Measurements from ENCODE around the gene CA11. TPM values are rescaled to one million over a fixed set of nuclear protein-coding genes. Genes with fewer than 3 reads are reported as not detected.

The CA11 gene
- total RNA-seq, 1 experiment from 2014 or later = not detected

DNA sequence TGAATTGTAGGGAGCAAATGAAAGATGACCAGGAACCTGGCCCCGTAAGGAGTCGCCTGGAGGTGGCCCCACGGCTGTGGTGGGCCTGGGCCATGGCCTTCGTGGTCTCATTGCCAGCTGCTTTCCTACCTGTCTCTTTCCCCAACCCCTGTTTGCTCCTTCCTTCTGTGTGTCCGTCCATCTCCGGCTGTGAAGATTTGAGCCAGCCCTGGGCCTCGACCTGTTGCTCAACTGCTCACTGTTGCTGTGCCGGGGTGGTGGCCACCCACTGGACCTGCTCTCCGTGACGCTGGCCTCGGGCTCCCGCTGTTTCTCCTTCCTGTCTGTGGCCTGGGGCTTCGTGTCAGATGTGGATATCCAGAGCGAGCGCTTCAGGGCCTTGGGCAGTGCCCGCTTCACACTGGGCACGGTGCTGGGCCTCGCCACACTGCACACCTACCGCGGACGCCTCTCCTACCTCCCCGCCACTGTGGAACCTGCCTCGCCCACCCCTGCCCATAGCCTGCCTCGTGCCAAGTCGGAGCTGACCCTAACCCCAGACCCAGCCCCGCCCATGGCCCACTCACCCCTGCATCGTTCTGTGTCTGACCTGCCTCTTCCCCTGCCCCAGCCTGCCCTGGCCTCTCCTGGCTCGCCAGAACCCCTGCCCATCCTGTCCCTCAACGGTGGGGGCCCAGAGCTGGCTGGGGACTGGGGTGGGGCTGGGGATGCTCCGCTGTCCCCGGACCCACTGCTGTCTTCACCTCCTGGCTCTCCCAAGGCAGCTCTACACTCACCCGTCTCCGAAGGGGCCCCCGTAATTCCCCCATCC is 17.3 kb downstream of the CA11 start:
- Histone ChIP-seq H4K20me1 (ENCODE audit: insufficient read depth, low read depth, low read length) (peaks cover 13% of the 10 kb centered on the region), H3K9me2 (replicated peaks; ENCODE audit: insufficient read depth, low read length) (no peaks in the 10 kb centered on the region), H3K36me3 (ENCODE audit: insufficient read depth, low read length) (peaks cover 14% of the 10 kb centered on the region), H3K27me3 (ENCODE audit: low read length) (no peaks in the 10 kb centered on the region), H3K4me3 (ENCODE audit: low read length) (no peak overlapping the region), H3K4me1 (ENCODE audit: low read length) (peaks cover 18% of the 10 kb centered on the region), H3K4me2 (ENCODE audit: low read depth, low read length, poor library complexity, severe bottlenecking) (no peak overlapping the region), H2AFZ (ENCODE audit: low read length) (no peak overlapping the region), H3K9me3 (ENCODE audit: low read length) (no peaks in the 10 kb centered on the region), H3K79me2 (ENCODE audit: low read length) (peaks cover 19% of the 10 kb centered on the region), H3K27ac (ENCODE audit: low read length) (no peak overlapping the region), H3K9ac (ENCODE audit: low read length) (no peak overlapping the region)
- DNase-seq = no peak

DNA sequence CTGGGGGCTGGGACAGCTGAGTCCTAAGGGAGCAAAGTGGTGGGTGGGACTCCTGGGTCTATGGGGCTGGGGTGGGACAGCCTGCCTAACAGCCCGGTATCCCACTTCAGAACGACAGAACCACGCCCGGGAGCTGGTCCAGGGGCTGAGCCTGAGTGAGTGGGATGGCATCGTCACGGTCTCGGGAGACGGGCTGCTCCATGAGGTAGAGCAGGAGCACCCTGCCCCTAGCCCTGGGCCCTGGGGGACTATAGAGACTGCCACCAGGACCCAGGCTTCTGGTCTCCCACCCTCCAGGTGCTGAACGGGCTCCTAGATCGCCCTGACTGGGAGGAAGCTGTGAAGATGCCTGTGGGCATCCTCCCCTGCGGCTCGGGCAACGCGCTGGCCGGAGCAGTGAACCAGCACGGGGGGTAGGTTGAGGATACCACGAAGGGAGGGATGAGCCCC is 18.1 kb downstream of the CA11 start:
- no peak overlapping the region for H3K9ac ChIP-seq (ENCODE audit: low read length)

DNA sequence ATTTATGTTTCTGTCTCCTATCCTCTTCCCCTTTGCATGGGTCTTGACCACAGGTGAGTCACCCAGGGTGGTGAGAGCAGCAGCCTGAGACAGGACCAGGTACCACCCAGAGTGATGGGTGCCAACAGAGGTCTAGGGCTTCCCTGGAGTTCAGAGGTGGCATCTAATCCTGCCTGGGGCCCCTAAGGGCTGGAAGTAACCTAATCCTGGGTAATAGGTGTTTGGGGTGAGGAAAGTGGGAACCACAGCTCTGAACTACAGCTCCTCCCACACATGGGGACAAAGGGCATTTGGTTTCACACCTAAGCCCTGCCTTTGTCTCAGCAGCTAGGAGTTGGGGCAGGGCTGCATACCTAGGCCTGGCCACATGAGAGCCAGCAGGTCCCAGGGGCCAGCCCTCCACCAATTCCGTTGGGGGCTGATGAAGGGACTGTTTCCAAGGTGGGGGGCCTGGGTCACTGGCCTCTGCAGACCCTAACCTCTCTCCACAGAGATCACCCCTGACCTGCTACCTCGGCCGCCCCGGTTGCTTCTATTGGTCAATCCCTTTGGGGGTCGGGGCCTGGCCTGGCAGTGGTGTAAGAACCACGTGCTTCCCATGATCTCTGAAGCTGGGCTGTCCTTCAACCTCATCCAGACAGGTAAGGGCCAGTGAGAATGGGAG is 18.7 kb downstream of the CA11 start:
- Histone ChIP-seq H3K9me3 (ENCODE audit: low read length) (no peaks in the 10 kb centered on the region), H3K4me2 (ENCODE audit: low read depth, low read length, poor library complexity, severe bottlenecking) (no peak overlapping the region), H3K9ac (ENCODE audit: low read length) (no peak overlapping the region), H2AFZ (ENCODE audit: low read length) (no peak overlapping the region), H3K27me3 (ENCODE audit: low read length) (no peaks in the 10 kb centered on the region), H3K36me3 (ENCODE audit: insufficient read depth, low read length) (peaks cover 14% of the 10 kb centered on the region), H3K9me2 (replicated peaks; ENCODE audit: insufficient read depth, low read length) (no peaks in the 10 kb centered on the region), H3K4me3 (ENCODE audit: low read length) (no peak overlapping the region), H4K20me1 (ENCODE audit: insufficient read depth, low read depth, low read length) (peaks cover 13% of the 10 kb centered on the region), H3K4me1 (ENCODE audit: low read length) (peaks cover 21% of the 10 kb centered on the region), H3K79me2 (ENCODE audit: low read length) (peaks cover 19% of the 10 kb centered on the region), H3K27ac (ENCODE audit: low read length) (no peak overlapping the region)
- no peak for DNase-seq

More for the DNA sequence above, 18.1 kb downstream of the CA11 start:
- Histone ChIP-seq H3K79me2 (ENCODE audit: low read length) (peaks cover 19% of the 10 kb centered on the region), H3K9me2 (replicated peaks; ENCODE audit: insufficient read depth, low read length) (no peaks in the 10 kb centered on the region), H3K4me3 (ENCODE audit: low read length) (no peak overlapping the region), H3K27ac (ENCODE audit: low read length) (no peak overlapping the region), H3K4me1 (ENCODE audit: low read length) (peaks cover 19% of the 10 kb centered on the region), H3K36me3 (ENCODE audit: insufficient read depth, low read length) (peaks cover 14% of the 10 kb centered on the region), H4K20me1 (ENCODE audit: insufficient read depth, low read depth, low read length) (peaks cover 13% of the 10 kb centered on the region), H3K27me3 (ENCODE audit: low read length) (no peaks in the 10 kb centered on the region), H3K9me3 (ENCODE audit: low read length) (no peaks in the 10 kb centered on the region), H2AFZ (ENCODE audit: low read length) (no peak overlapping the region), H3K4me2 (ENCODE audit: low read depth, low read length, poor library complexity, severe bottlenecking) (no peak overlapping the region)
- no peak for DNase-seq

DNA sequence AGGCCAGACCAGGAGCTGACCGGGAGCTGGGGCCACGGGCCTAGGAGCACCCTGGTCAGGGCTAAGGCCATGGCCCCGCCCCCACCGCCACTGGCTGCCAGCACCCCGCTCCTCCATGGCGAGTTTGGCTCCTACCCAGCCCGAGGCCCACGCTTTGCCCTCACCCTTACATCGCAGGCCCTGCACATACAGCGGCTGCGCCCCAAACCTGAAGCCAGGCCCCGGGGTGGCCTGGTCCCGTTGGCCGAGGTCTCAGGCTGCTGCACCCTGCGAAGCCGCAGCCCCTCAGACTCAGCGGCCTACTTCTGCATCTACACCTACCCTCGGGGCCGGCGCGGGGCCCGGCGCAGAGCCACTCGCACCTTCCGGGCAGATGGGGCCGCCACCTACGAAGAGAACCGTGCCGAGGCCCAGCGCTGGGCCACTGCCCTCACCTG is 20.1 kb downstream of the CA11 start:
- no peaks in the 10 kb centered on the region for H3K9me2 ChIP-seq (replicated peaks; ENCODE audit: insufficient read depth, low read length)
- no peaks in the 10 kb centered on the region for H3K9me3 ChIP-seq (ENCODE audit: low read length)
- H3K4me2 ChIP-seq (ENCODE audit: low read depth, low read length, poor library complexity, severe bottlenecking) = no peak overlapping the region
- H3K4me1 ChIP-seq (ENCODE audit: low read length) = peaks cover 28% of the 10 kb centered on the region
- no peak overlapping the region for H3K4me3 ChIP-seq (ENCODE audit: low read length)
- no peak overlapping the region for H2AFZ ChIP-seq (ENCODE audit: low read length)
- H3K9ac ChIP-seq (ENCODE audit: low read length) = no peak overlapping the region
- H3K27ac ChIP-seq (ENCODE audit: low read length) = no peak overlapping the region
- no peak for DNase-seq
- peaks cover 14% of the 10 kb centered on the region for H3K36me3 ChIP-seq (ENCODE audit: insufficient read depth, low read length)
- H3K27me3 ChIP-seq (ENCODE audit: low read length) = no peaks in the 10 kb centered on the region
- peaks cover 19% of the 10 kb centered on the region for H3K79me2 ChIP-seq (ENCODE audit: low read length)
- H4K20me1 ChIP-seq (ENCODE audit: insufficient read depth, low read depth, low read length) = peaks cover 13% of the 10 kb centered on the region

DNA sequence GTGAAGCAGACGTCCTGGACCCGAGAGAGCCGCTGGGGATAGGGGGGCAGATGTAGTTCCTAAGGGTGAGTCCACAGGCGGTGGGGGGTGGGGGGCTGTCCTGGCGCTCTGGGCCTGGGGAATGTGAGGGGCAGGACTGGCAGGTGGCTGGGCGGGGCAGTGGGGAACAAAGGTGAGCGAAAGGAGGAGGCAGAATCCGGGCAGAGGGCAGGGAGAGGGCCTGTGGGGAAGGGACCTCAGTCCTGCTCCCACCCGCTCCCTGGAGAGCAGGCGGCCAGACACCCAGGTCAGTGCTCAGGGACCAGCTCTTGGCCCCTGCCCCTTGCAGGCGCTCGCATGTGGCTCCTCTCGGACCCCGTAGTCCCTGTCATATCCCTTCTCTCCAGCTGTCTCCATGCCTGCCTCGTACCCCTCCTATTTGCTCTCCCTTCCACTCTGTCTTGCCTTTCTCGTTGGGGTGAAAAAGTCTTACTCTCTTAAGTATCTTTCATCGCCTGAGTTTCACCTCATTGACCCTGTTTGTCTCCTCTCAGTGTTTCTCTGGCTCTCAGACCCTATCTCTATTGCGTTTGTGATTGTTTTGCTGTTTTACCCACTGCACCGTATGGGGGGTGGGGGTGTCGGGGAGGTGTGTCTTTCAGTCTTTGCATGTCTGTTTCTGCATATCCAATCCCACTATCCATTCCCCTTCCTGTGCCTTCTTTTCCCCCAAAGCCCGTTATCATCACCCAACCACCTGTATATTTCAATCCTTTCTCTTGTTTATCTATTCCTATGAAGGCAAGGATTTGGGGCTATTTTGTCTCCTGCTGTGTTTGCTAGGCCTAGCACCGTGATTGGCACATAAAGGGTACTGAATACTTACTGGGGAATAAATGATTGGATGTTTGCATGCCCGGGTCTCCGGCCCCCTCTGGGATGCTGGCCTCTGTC is 20.9 kb downstream of the CA11 start:
- peaks cover 11% of the 10 kb centered on the region for H3K36me3 ChIP-seq (ENCODE audit: insufficient read depth, low read length)
- H2AFZ ChIP-seq (ENCODE audit: low read length) = no peak overlapping the region
- peak overlapping the region; percentile 88 for H3K9ac ChIP-seq (ENCODE audit: low read length)
- H3K9me2 ChIP-seq (replicated peaks; ENCODE audit: insufficient read depth, low read length) = no peaks in the 10 kb centered on the region
- H3K27ac ChIP-seq (ENCODE audit: low read length) = no peak overlapping the region; the same call in 1 of the 2 replicates
- peak overlapping the region; percentile 93 for H3K4me3 ChIP-seq (ENCODE audit: low read length)
- H3K79me2 ChIP-seq (ENCODE audit: low read length) = peaks cover 25% of the 10 kb centered on the region
- H3K9me3 ChIP-seq (ENCODE audit: low read length) = no peaks in the 10 kb centered on the region
- peaks cover 10% of the 10 kb centered on the region for H4K20me1 ChIP-seq (ENCODE audit: insufficient read depth, low read depth, low read length)
- H3K4me2 ChIP-seq (ENCODE audit: low read depth, low read length, poor library complexity, severe bottlenecking) = peak overlapping the region; percentile 86
- H3K27me3 ChIP-seq (ENCODE audit: low read length) = no peaks in the 10 kb centered on the region
- peaks cover 33% of the 10 kb centered on the region for H3K4me1 ChIP-seq (ENCODE audit: low read length)
- DNase-seq = no peak

DNA sequence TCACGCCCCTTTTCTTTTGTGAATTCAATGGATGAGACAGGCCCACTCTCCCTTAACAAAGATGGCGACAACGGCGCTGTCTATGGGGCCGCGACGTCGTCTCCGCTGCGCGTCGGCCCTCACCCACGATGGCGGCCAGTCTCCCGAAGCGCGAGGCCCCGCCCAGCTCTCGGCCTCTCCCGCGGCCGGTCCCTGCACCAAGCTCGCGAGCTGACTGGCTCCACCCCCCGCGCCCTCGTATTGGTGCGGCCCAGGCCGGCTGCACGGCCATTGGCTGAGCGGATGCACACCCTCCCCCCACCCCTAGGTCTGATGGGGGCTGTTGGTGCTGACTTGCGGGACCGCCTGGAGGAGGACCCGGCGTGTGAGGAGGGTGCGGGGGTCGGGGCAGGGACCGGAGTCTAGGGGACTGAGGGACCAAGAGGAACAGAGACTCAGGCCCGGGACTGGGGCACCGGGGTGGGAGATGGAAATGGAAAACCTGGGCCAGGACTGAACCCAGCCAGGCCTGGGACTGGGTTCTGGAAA is 21.9 kb downstream of the CA11 start:
- no peak overlapping the region for H2AFZ ChIP-seq (ENCODE audit: low read length)

DNA sequence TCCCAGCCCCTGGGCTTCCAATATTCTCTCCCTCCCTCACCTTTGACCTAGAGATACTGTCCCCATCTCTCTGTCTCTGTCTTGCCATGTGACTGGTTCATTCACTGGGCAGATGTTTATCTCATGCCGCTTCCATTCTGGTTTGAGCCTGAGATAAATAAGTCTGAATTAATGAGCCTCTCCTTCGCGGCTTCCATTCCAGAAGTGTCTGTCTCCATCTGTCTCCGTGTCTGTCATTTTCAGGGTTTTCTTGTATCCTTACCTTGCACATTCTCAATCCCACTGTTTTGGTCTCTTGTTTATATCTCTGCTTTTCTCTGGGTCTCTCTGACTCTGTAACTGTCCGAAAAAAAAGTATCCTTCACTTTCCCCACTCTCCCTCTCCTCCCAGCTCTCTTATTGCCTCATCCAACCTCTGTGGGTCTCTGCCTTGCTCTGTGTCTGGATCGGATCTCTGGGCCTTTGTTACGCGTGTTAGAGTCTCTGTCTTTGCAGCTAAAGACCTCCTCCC is 22.4 kb downstream of the CA11 start:
- peaks cover 35% of the 10 kb centered on the region for H3K79me2 ChIP-seq (ENCODE audit: low read length)
- no peak for DNase-seq
- peaks cover 35% of the 10 kb centered on the region for H3K4me1 ChIP-seq (ENCODE audit: low read length)
- H3K4me3 ChIP-seq (ENCODE audit: low read length) = peak overlapping the region; percentile 59
- H3K27me3 ChIP-seq (ENCODE audit: low read length) = no peaks in the 10 kb centered on the region
- no peak overlapping the region; the same call in 1 of the 2 replicates for H3K27ac ChIP-seq (ENCODE audit: low read length)
- H3K36me3 ChIP-seq (ENCODE audit: insufficient read depth, low read length) = peaks cover 5% of the 10 kb centered on the region
- H3K9ac ChIP-seq (ENCODE audit: low read length) = peak overlapping the region; percentile 65
- peaks cover 8% of the 10 kb centered on the region for H4K20me1 ChIP-seq (ENCODE audit: insufficient read depth, low read depth, low read length)
- no peak overlapping the region for H2AFZ ChIP-seq (ENCODE audit: low read length)
- peak overlapping the region; percentile 67 for H3K4me2 ChIP-seq (ENCODE audit: low read depth, low read length, poor library complexity, severe bottlenecking)
- no peaks in the 10 kb centered on the region for H3K9me2 ChIP-seq (replicated peaks; ENCODE audit: insufficient read depth, low read length)
- H3K9me3 ChIP-seq (ENCODE audit: low read length) = no peaks in the 10 kb centered on the region

More for the DNA sequence above, 21.9 kb downstream of the CA11 start:
- Histone ChIP-seq H3K4me3 (ENCODE audit: low read length) (peak overlapping the region; percentile 93), H3K36me3 (ENCODE audit: insufficient read depth, low read length) (peaks cover 3% of the 10 kb centered on the region; the same call in 1 of the 2 replicates), H3K9ac (ENCODE audit: low read length) (peak overlapping the region; percentile 88), H3K4me1 (ENCODE audit: low read length) (peaks cover 35% of the 10 kb centered on the region), H4K20me1 (ENCODE audit: insufficient read depth, low read depth, low read length) (peaks cover 6% of the 10 kb centered on the region; the same call in 1 of the 2 replicates), H3K79me2 (ENCODE audit: low read length) (peaks cover 32% of the 10 kb centered on the region), H3K27me3 (ENCODE audit: low read length) (no peaks in the 10 kb centered on the region), H3K9me3 (ENCODE audit: low read length) (no peaks in the 10 kb centered on the region), H3K9me2 (replicated peaks; ENCODE audit: insufficient read depth, low read length) (no peaks in the 10 kb centered on the region), H3K27ac (ENCODE audit: low read length) (no peak overlapping the region; the same call in 1 of the 2 replicates), H3K4me2 (ENCODE audit: low read depth, low read length, poor library complexity, severe bottlenecking) (peak overlapping the region; percentile 86)
- DNase-seq = peak; percentile 99

Data from Karpas-422 (cell line).